Activated CD4-positive, alpha-beta memory T cell treated with anti-CD3 and anti-CD28 coated beads, Interleukin-2, amount 10 ng/mL, durations not matched to agents 7 days and 5 days (primary cell): ENCODE results near the gene MIOS. TPM values are rescaled to one million over a fixed set of nuclear protein-coding genes. Genes with fewer than 3 reads are reported as not detected.

Experiments
- total RNA-seq, 2 experiments: library from RNA; stranded (reverse); gene quantifications; one replicate each; pipeline ENCODE4 v1.2.3, GENCODE V29; 2021

Gene MIOS
- total RNA-seq, 2 experiments from 2014 or later: 22.8 to 24.6 TPM

Other genes with a start within 250 kb of the MIOS start
- gene COL28A1, start 31.0 kb upstream of the MIOS start, total RNA-seq: not detected
- 10 to 100 TPM; 16.1 to 16.7 TPM for gene UMAD1, start 73.9 kb downstream of the MIOS start, total RNA-seq
- 100 to 1,000 TPM; 118 to 120 TPM for gene RPA3, start 151.7 kb downstream of the MIOS start, total RNA-seq